AG10803 (cell line): ENCODE results near the gene GNG12.
A peak's percentile ranks its signal among the peaks of the same experiment; 100 is the strongest.

ENCODE experiments used
- DNase-seq: peaks from one replicate; pipeline ENCODE4 v3.0.0; 2010; ENCODE audit warnings: low read depth
- H3K4me3 ChIP-seq: 2 replicates; pipeline ENCODE4 v1.5.1; 2011; ENCODE audit warnings: mild to moderate bottlenecking, low read length, control low read depth
- TF ChIP-seq, protein P1 (sequence below): conservative IDR thresholded peaks from 2 replicates; pipeline ENCODE4 v1.5.1; 2011; ENCODE audit warnings: mild to moderate bottlenecking, low read length, control low read depth, inconsistent platforms

GNG12 gene

DNA sequence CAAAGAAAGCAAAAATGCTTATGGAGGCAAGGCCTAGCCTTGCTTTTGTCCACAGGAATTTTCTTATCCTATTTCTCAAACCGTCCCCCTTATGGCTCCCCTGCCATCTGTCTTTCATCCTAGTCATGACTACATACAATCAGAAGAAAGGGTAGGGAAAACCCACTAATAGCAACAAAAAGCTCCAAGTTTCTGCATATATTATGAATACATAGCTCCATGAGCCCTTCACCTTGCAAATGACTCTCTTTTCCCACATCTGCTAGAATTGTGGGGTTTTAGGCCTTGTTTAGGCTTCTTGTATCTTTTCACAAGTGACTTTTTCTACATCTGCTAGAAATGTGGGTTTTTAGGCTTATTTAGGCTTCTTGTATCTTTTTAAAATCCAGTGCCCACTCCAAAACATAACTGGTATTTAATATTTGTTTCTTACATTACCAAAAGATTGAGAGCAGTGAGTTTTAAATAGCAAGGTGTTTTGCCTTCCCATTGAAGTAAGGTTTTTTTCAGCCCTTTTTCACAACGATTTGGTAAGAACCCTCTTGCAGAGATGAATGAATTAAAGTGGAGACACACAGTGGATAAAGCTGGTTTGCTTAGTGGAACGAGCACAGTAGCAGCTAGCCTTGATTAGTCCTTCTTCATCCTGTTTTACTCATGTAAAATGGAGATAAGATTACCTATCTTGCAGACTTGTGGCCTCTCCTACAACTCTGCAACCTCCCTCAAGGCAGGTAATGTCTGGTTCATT, 143.8 kb downstream of the GNG12 start:
- TF ChIP-seq, protein P1, sequence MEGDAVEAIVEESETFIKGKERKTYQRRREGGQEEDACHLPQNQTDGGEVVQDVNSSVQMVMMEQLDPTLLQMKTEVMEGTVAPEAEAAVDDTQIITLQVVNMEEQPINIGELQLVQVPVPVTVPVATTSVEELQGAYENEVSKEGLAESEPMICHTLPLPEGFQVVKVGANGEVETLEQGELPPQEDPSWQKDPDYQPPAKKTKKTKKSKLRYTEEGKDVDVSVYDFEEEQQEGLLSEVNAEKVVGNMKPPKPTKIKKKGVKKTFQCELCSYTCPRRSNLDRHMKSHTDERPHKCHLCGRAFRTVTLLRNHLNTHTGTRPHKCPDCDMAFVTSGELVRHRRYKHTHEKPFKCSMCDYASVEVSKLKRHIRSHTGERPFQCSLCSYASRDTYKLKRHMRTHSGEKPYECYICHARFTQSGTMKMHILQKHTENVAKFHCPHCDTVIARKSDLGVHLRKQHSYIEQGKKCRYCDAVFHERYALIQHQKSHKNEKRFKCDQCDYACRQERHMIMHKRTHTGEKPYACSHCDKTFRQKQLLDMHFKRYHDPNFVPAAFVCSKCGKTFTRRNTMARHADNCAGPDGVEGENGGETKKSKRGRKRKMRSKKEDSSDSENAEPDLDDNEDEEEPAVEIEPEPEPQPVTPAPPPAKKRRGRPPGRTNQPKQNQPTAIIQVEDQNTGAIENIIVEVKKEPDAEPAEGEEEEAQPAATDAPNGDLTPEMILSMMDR = no peak

DNA sequence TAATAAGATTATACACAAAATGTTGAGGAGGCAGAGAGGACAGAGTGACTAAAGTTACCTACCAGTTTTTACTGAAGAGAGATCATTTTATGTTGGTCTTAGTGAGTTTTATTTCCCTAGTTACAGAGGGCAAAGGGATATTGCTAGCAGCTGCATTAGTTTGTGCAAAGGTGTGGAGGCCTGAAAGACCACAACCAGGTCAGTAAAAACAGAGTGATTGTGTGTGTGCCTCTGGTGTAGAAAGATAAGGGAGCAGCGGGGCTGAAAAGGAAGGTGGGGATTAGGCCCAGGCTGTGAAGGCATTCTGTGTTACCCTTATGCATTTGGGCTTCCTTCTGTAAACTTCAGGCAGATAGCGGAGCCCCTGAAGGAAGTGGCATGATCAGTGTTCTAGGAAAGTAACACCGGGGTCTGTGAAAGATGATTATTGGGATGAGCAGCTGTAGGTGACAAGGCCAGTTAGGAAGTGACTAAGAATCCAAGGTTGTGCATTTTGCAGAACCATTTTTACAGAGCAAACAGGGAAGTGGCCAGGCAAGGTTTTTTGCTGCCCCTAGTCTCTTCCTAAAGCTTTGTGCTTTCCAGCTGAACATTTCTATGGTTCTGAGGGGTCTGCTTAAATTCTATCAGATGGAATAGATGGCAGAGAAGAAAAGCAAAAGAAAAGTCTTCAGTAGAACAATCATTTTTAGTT, 144.6 kb downstream of the GNG12 start:
- DNase-seq = no peak
- TF ChIP-seq, protein P1 = no peak
- H3K4me3 ChIP-seq = no peak overlapping the region; the same call in 1 of the 2 replicates

More for the DNA sequence above, 143.8 kb downstream of the GNG12 start:
- no peak overlapping the region for H3K4me3 ChIP-seq
- DNase-seq = no peak

DNA sequence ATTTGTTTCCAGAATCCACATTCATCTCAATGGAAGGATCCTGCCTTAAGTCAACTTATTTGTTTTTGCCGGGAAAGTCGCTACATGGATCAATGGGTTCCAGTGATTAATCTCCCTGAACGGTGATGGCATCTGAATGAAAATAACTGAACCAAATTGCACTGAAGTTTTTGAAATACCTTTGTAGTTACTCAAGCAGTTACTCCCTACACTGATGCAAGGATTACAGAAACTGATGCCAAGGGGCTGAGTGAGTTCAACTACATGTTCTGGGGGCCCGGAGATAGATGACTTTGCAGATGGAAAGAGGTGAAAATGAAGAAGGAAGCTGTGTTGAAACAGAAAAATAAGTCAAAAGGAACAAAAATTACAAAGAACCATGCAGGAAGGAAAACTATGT, 145.6 kb downstream of the GNG12 start:
- TF ChIP-seq, protein P1 = no peak
- peak overlapping the region; percentile 94 for H3K4me3 ChIP-seq
- DNase-seq = peak; percentile 90

DNA sequence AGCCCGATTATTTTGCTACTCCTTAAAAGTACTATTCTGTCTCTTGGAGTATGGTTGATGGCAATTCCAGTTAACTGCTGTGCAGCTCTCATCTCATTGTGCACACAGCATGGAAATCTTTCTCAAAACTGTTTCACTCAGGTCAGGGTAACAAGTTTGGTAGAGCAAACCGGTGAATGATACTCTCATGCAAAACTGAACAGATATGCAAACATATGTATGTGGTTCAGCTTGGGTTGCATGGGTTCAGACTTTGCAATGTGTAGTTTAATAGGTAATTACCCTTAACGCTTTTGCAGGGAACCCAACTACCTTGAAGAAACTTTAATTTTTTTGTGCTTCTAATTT, 146.1 kb downstream of the GNG12 start:
- TF ChIP-seq, protein P1 = no peak
- peak overlapping the region; percentile 94 for H3K4me3 ChIP-seq
- DNase-seq = no peak

DNA sequence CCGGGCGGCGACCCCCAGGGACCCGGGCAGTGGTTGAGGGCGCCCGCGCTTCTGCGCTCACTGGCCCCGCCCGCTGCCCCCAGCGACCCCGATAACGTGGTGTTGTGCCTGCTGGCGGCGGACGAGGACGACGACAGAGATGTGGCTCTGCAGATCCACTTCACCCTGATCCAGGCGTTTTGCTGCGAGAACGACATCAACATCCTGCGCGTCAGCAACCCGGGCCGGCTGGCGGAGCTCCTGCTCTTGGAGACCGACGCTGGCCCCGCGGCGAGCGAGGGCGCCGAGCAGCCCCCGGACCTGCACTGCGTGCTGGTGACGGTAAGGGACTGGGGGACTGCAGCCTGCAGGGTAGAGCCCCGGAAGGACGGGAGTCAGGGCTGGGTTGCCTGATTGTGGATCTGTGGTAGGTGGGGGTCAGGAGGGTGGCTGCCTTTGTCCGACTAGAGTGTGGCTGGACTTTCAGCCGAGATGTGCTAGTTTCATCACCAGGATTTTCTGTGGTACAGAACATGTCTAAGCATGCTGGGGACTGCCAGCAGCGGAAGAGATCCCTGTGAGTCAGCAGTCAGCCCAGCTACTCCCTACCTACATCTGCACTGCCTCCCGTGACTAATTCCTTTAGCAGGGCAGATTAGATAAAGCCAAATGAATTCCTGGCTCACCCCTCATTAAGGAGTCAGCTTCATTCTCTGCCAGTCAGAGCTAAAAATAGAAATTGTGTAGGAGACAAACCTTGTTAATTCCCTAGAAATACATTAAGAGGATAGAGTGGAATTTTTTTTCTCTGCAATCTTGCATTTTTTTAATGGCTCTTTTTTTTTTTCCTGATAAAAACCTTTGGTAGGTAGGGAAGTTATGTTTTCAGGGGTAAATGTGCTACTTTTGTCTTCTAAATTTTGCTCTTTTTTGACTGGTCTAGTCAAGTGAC, 146.7 kb downstream of the GNG12 start:
- peak; percentile 99 for DNase-seq
- H3K4me3 ChIP-seq = peak overlapping the region; percentile 94
- TF ChIP-seq, protein P1 = no peak

DNA sequence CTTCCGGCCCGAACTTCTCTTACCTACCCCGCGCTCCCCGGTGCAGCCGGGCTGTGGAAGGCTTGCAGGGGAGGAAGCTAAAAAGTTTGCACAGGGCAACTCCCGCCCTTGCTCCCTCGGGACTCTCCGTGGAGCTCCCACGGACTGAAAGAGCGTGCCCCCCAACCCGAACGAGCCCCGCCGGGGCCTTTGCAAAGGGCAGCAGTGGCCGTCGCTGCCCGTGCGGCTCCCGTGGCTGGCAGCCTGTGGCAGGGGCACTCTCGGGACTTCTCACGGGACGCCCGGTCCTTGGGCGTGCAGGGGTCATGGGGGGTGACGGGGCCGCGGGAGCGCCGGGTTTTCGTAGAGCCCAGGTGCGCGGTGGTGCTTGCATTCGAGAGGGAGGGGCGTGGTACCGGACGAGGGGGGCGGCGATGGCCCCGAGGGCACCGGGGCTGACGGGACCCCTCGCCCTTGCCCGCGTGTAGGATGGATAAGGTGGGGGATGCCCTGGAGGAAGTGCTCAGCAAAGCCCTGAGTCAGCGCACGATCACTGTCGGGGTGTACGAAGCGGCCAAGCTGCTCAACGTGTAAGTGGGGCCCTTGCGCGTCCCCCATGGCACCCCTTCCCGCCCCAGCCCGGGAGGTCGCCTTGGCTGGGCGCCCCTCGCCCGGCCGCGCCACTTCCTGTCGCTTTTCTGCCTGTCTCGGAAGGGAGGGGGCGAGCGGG, 147.6 kb downstream of the GNG12 start:
- TF ChIP-seq, protein P1 = no peak
- peak overlapping the region; percentile 94 for H3K4me3 ChIP-seq
- peak; percentile 54 for DNase-seq
